NB4 (cell line): ENCODE measurements around the gene GALNT6.

Source experiments
- MYC ChIP-seq: IDR thresholded peaks from 2 replicates; pipeline ENCODE4 v1.6.1; 2011; ENCODE audit warnings: low read depth, low read length
- POLR2A ChIP-seq: IDR thresholded peaks from 2 replicates; pipeline ENCODE4 v1.6.1; 2011; ENCODE audit warnings: mild to moderate bottlenecking; ENCODE audit not compliant: insufficient read length; ENCODE audit errors: extremely low read depth
- TF ChIP-seq, protein P1 (sequence below): IDR thresholded peaks from one replicate; pipeline ENCODE4 v1.5.1; 2012; ENCODE audit warnings: low read depth, low read length
- TF ChIP-seq, protein P2 (sequence below): IDR thresholded peaks from 2 replicates; pipeline ENCODE4 v1.6.1; 2011; ENCODE audit warnings: low read depth, low read length

DNA sequence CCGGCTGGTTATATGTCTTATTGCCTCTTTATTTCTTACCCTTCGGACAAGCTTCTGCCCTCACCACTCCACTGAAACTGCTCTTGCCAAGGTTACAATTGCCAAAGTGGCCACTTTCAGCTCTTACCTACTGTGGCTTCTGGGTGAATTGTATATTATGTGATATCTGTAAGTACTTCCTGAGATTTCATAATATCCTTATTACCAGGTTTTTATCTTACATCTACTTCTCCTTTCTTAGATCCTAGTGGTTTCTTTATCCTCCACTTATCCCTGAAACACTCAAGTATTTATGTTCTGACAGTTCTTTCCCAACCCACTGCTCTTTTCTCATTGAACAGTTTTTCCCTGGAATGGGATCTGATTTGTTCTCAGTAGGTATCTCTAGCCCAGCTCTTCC is 55.3 kb downstream of the GALNT6 start:
- TF ChIP-seq, protein P1, sequence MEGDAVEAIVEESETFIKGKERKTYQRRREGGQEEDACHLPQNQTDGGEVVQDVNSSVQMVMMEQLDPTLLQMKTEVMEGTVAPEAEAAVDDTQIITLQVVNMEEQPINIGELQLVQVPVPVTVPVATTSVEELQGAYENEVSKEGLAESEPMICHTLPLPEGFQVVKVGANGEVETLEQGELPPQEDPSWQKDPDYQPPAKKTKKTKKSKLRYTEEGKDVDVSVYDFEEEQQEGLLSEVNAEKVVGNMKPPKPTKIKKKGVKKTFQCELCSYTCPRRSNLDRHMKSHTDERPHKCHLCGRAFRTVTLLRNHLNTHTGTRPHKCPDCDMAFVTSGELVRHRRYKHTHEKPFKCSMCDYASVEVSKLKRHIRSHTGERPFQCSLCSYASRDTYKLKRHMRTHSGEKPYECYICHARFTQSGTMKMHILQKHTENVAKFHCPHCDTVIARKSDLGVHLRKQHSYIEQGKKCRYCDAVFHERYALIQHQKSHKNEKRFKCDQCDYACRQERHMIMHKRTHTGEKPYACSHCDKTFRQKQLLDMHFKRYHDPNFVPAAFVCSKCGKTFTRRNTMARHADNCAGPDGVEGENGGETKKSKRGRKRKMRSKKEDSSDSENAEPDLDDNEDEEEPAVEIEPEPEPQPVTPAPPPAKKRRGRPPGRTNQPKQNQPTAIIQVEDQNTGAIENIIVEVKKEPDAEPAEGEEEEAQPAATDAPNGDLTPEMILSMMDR, result no peak
- TF ChIP-seq POLR2A, result no peak
- TF ChIP-seq, protein P2, sequence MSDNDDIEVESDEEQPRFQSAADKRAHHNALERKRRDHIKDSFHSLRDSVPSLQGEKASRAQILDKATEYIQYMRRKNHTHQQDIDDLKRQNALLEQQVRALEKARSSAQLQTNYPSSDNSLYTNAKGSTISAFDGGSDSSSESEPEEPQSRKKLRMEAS, result no peak
- TF ChIP-seq MYC, result no peak; the same call in 1 of the 2 replicates
